ENCODE results near the gene C5orf15. TPM values are rescaled to one million over a fixed set of nuclear protein-coding genes. Genes with fewer than 3 reads are reported as not detected.

The C5orf15 gene
- polyA plus RNA-seq, 1 donor from 2014 or later = 72.3 TPM

GRCh38 chr5:133953568-133954145, 14.8 kb downstream of the C5orf15 start:
- H3F3A ChIP-seq (ENCODE audit: insufficient read depth, low read length, poor library complexity, severe bottlenecking) = no peaks in the 10 kb centered on the region
- H3K27me3 ChIP-seq (ENCODE audit: insufficient read depth, low read depth, low read length) = no peaks in the 10 kb centered on the region
- H3K27ac ChIP-seq (ENCODE audit: low read length) = no peak overlapping the region
- no peak overlapping the region for H2AFZ ChIP-seq (ENCODE audit: low read depth, low read length)
- H3K4me3 ChIP-seq (ENCODE audit: low read length) = no peak overlapping the region
- no peak overlapping the region for H3K4me2 ChIP-seq (ENCODE audit: low read length)
- H4K20me1 ChIP-seq (ENCODE audit: insufficient read depth) = no peaks in the 10 kb centered on the region
- H3K9me3 ChIP-seq (ENCODE audit: low read length) = no peaks in the 10 kb centered on the region
- H3K9ac ChIP-seq (ENCODE audit: low read length) = no peak overlapping the region
- no peak for TF ChIP-seq CTCF (IDR thresholded peaks at IDR 0.05; ENCODE audit: poor library complexity, severe bottlenecking)
- no peak for TF ChIP-seq POLR2AphosphoS5 (IDR thresholded peaks at IDR 0.05)
- no peak for TF ChIP-seq SMC3 (conservative IDR thresholded peaks at IDR 0.05; ENCODE audit: poor library complexity)
- no peak for TF ChIP-seq RAD21 (conservative IDR thresholded peaks at IDR 0.05)
- no peak for TF ChIP-seq EZH2 (IDR thresholded peaks at IDR 0.05; ENCODE audit: borderline replicate concordance, insufficient read depth, low read length, poor library complexity, severe bottlenecking)
- no peak for TF ChIP-seq REST (IDR thresholded peaks at IDR 0.05; ENCODE audit: borderline replicate concordance)
- TF ChIP-seq MXI1 (conservative IDR thresholded peaks at IDR 0.05; ENCODE audit: poor library complexity, severe bottlenecking) = no peak
- TF ChIP-seq TAF1 (IDR thresholded peaks at IDR 0.05; ENCODE audit: low read depth) = no peak
- TF ChIP-seq EP300 (conservative IDR thresholded peaks at IDR 0.05; ENCODE audit: poor library complexity, severe bottlenecking) = no peak
- H3K79me2 ChIP-seq (replicated peaks; ENCODE audit: insufficient read depth, low read length) = no peaks in the 10 kb centered on the region
- H3K36me3 ChIP-seq (ENCODE audit: insufficient read depth, low read length) = no peaks in the 10 kb centered on the region
- H3K9me2 ChIP-seq (ENCODE audit: insufficient read depth, low read length) = no peaks in the 10 kb centered on the region

- Histone ChIP-seq H3K4me2 (ENCODE audit: low read length) (no peak overlapping the region), H3F3A (ENCODE audit: insufficient read depth, low read length, poor library complexity, severe bottlenecking) (no peaks in the 10 kb centered on the region), H3K9me2 (ENCODE audit: insufficient read depth, low read length) (no peaks in the 10 kb centered on the region), H3K36me3 (ENCODE audit: insufficient read depth, low read length) (no peaks in the 10 kb centered on the region), H2AFZ (ENCODE audit: low read depth, low read length) (no peak overlapping the region), H3K27me3 (ENCODE audit: insufficient read depth, low read depth, low read length) (no peaks in the 10 kb centered on the region), H3K79me2 (replicated peaks; ENCODE audit: insufficient read depth, low read length) (no peaks in the 10 kb centered on the region), H3K9me3 (ENCODE audit: low read length) (no peaks in the 10 kb centered on the region), H3K27ac (ENCODE audit: low read length) (no peak overlapping the region), H3K4me3 (ENCODE audit: low read length) (no peak overlapping the region), H3K9ac (ENCODE audit: low read length) (no peak overlapping the region), H4K20me1 (ENCODE audit: insufficient read depth) (no peaks in the 10 kb centered on the region)
- TF ChIP-seq SMC3 (conservative IDR thresholded peaks at IDR 0.05; ENCODE audit: poor library complexity) (no peak), CTCF (IDR thresholded peaks at IDR 0.05; ENCODE audit: poor library complexity, severe bottlenecking) (no peak), RAD21 (conservative IDR thresholded peaks at IDR 0.05) (no peak), EZH2 (IDR thresholded peaks at IDR 0.05; ENCODE audit: borderline replicate concordance, insufficient read depth, low read length, poor library complexity, severe bottlenecking) (no peak), POLR2AphosphoS5 (IDR thresholded peaks at IDR 0.05) (no peak), MXI1 (conservative IDR thresholded peaks at IDR 0.05; ENCODE audit: poor library complexity, severe bottlenecking) (no peak), REST (IDR thresholded peaks at IDR 0.05; ENCODE audit: borderline replicate concordance) (no peak), EP300 (conservative IDR thresholded peaks at IDR 0.05; ENCODE audit: poor library complexity, severe bottlenecking) (no peak), TAF1 (IDR thresholded peaks at IDR 0.05; ENCODE audit: low read depth) (no peak)
Observed at GRCh38 chr5:133952729-133953567, 15.5 kb downstream of the C5orf15 start.
